Measurements from ENCODE around the gene ZNF628. TPM values are rescaled to one million over a fixed set of nuclear protein-coding genes. Genes with fewer than 3 reads are reported as not detected.

ZNF628 gene
- total and polyA plus RNA-seq, 2 of the 8 experiments (the other 6 are each of a cell fraction or from before 2014, with no cell fraction given): 1.7 to 10.8 TPM

GRCh38 chr19:55460670-55461258 is 15.7 kb upstream of the ZNF628 start:
- Histone ChIP-seq H3K23me2 (ENCODE audit: low read depth, low read length) (peaks cover 1% of the 10 kb centered on the region; the same call in 1 of the 2 replicates), H4K91ac (replicated peaks; ENCODE audit: insufficient read length, low read length) (no peak overlapping the region), H2BK120ac (replicated peaks; ENCODE audit: low read depth, low read length) (no peak overlapping the region), H2BK5ac (ENCODE audit: low read depth, low read length) (no peak overlapping the region), H3K36me3 (ENCODE audit: control insufficient read depth in 2 of 4, insufficient read depth in 4 of 4, low read length in 3 of 4) (peaks cover 0 to 5% (median 0%) of the 10 kb centered on the region in 4 experiments; a peak in 2 of 8 replicates), H4K8ac (ENCODE audit: extremely low read depth, insufficient read depth, low read length) (no peak overlapping the region), H3K14ac (ENCODE audit: insufficient read length) (no peak overlapping the region), H3K9ac (replicated peaks in 1 of 4; ENCODE audit: extremely low read depth in 1 of 4, low read depth in 3 of 4, low read length in 3 of 4) (no peak overlapping the region; a peak in 3 of 7 replicates), H4K5ac (ENCODE audit: insufficient read length, low read depth, low read length) (no peak overlapping the region), H3K79me1 (ENCODE audit: low read depth, low read length) (peaks cover 13% of the 10 kb centered on the region), H3K27ac (ENCODE audit: low read depth, low read length) (no peak overlapping the region; the same call in 1 of the 2 replicates), H2BK12ac (ENCODE audit: low read depth, low read length) (no peak overlapping the region), H3K56ac (replicated peaks; ENCODE audit: insufficient read length, low read depth, low read length) (no peak overlapping the region), H3K18ac (ENCODE audit: extremely low read depth, low read length) (no peak overlapping the region; the same call in 1 of the 2 replicates), H3K4me1 (replicated peaks in 1 of 4; ENCODE audit: control insufficient read depth in 3 of 4, insufficient read depth in 4 of 4, low read length in 3 of 4) (peaks cover 3 to 25% (median 16%) of the 10 kb centered on the region in 4 experiments), H3K9me3 (ENCODE audit: insufficient read depth in 2 of 2, low read depth in 1 of 2, low read length in 1 of 2) (no peaks in the 10 kb centered on the region), H4K20me1 (replicated peaks in 1 of 2; ENCODE audit: control insufficient read depth in 1 of 2, insufficient read depth in 2 of 2, low read length in 2 of 2) (peaks cover 2 to 4% of the 10 kb centered on the region in 2 experiments), H3K27me3 (replicated peaks in 1 of 4; ENCODE audit: control insufficient read depth in 3 of 4, extremely low read depth in 1 of 4, insufficient read depth in 3 of 4, low read length in 3 of 4) (no peaks in the 10 kb centered on the region; a peak in 1 of 7 replicates), H2BK15ac (ENCODE audit: low read length) (no peak overlapping the region), H3K4me3 (ENCODE audit: extremely low read depth in 1 of 4, insufficient read depth in 2 of 4, low read depth in 3 of 4, low read length in 4 of 4) (peak overlapping the region; percentile 58 to 81 (median 74)), H2AFZ (ENCODE audit: low read length) (no peak overlapping the region), H3K4me2 (ENCODE audit: insufficient read depth in 1 of 2, low read depth in 2 of 2, low read length in 2 of 2) (peak overlapping the region; percentile 61 to 64), H3K23ac (ENCODE audit: insufficient read length) (no peak overlapping the region), H3K4ac (replicated peaks; ENCODE audit: insufficient read length, low read depth, low read length) (no peak overlapping the region), H2BK20ac (ENCODE audit: low read length) (no peak overlapping the region), H2AK5ac (ENCODE audit: low read depth, low read length) (no peak overlapping the region), H3K79me2 (ENCODE audit: control insufficient read depth in 1 of 2, insufficient read depth in 2 of 2, low read length in 2 of 2) (peaks cover 0 to 13% of the 10 kb centered on the region in 2 experiments; a peak in 2 of 4 replicates)
- ChIA-PET POLR2A (ENCODE audit: partially characterized antibody) (interaction anchor here (0.5 to 1.6 kb wide), 5 partner anchors 10 to 147 kb away, joined by 3 to 7 read pairs (median 4); partner anchors contain the start of gene ZNF628), CTCF (ENCODE audit: partially characterized antibody) (interaction anchor here (0.6 to 1.7 kb wide), 4 partner anchors 44 to 1287 kb away, joined by 3 to 7 read pairs (median 3); no protein-coding TSS in a partner anchor)
- FAIRE-seq (peak; percentile 83), DNase-seq (ENCODE audit: low read depth in 1 of 2, low spot score in 2 of 2) (peak in 1 of 2 experiments; percentile 92)
- 8% methylated on average over 16 of the region's 24 CpGs; no CpG with 5 or more reads in 1 of the 2 experiments for WGBS, 2 experiments (ENCODE audit: extremely low coverage in 1 of 2, insufficient coverage in 1 of 2, insufficient read length in 1 of 2, insufficient replicate concordance in 2 of 2, low coverage in 1 of 2, low lambda C conversion rate in 2 of 2, missing lambda C conversion rate in 1 of 2)
- TF ChIP-seq TBP (IDR thresholded peaks at IDR 0.05; ENCODE audit: low read depth, low read length) (no peak), ASH2L (IDR thresholded peaks at IDR 0.05; ENCODE audit: low read length) (no peak), EZH2 (IDR thresholded peaks at IDR 0.05; ENCODE audit: low read depth, low read length, severe bottlenecking) (no peak), TAF1 (IDR thresholded peaks at IDR 0.05; ENCODE audit: low read depth, low read length) (no peak), KDM1A (IDR thresholded peaks at IDR 0.05; ENCODE audit: borderline replicate concordance, low read length) (no peak), POLR2A (IDR thresholded peaks at IDR 0.05; ENCODE audit: control extremely low read depth in 1 of 2, low read depth in 2 of 2, low read length in 2 of 2) (0 out of 3 replicates have a peak, but pooled peaks of 1 of the 2 experiments have one; percentile 72), BACH1 (IDR thresholded peaks at IDR 0.05; ENCODE audit: low read length) (no peak), MAX (IDR thresholded peaks at IDR 0.05) (no peak), ATF3 (IDR thresholded peaks at IDR 0.05; ENCODE audit: insufficient read depth, low read depth, low read length) (no peak), USF2 (IDR thresholded peaks at IDR 0.05; ENCODE audit: low read length) (no peak), RXRA (IDR thresholded peaks at IDR 0.05; ENCODE audit: insufficient read depth, low read depth, low read length) (no peak)
